Mesenchymal stem cell (in vitro differentiated cells and primary cell): Measurements from ENCODE around the gene ASPM.
"Not testable (repeated sequence)": the region's sequence is repeated elsewhere in the genome, so short reads cannot be mapped to it uniquely, and the experiment has no call there.

Experiments
- DNase-seq: peaks from one replicate; pipeline ENCODE4 v3.0.0-alpha.2; 2013
- H2AFZ ChIP-seq: one replicate; pipeline ENCODE4 v1.6.1; 2013; ENCODE audit warnings: low read depth, mild to moderate bottlenecking, control low read depth, inconsistent platforms, low read length, moderate library complexity
- H2AK5ac ChIP-seq: 2 replicates; pipeline ENCODE4 v1.6.1; 2013; ENCODE audit warnings: low read length, moderate library complexity, mild to moderate bottlenecking, inconsistent platforms; ENCODE audit not compliant: severe bottlenecking
- H2BK120ac ChIP-seq: one replicate; pipeline ENCODE4 v1.6.1; 2013; ENCODE audit warnings: low read depth, mild to moderate bottlenecking, inconsistent platforms, low read length, moderate library complexity
- H2BK12ac ChIP-seq, 2 experiments: one replicate each; pipeline ENCODE4 v1.6.1; 2013; ENCODE audit warnings: inconsistent platforms in 2 of 2, low read length in 2 of 2, mild to moderate bottlenecking in 2 of 2, moderate library complexity in 2 of 2, control low read depth in 1 of 2
- H2BK15ac ChIP-seq: one replicate; pipeline ENCODE4 v1.6.1; 2013; ENCODE audit warnings: mild to moderate bottlenecking, low read depth, inconsistent platforms; ENCODE audit not compliant: poor library complexity, severe bottlenecking
- H2BK5ac ChIP-seq: 2 replicates; pipeline ENCODE4 v1.6.1; 2013; ENCODE audit warnings: low read depth, mild to moderate bottlenecking, low read length, control low read depth, inconsistent platforms; ENCODE audit not compliant: poor library complexity, severe bottlenecking
- H3K14ac ChIP-seq, 2 experiments: one replicate each; pipeline ENCODE4 v1.6.1; 2013; ENCODE audit warnings: inconsistent platforms in 2 of 2, low read length in 2 of 2, control low read depth in 1 of 2, mild to moderate bottlenecking in 1 of 2, moderate library complexity in 1 of 2
- H3K18ac ChIP-seq, 2 experiments: one replicate each; pipeline ENCODE4 v1.6.1; 2013; ENCODE audit warnings: inconsistent platforms in 2 of 2, low read length in 2 of 2, control low read depth in 1 of 2, low read depth in 1 of 2, mild to moderate bottlenecking in 1 of 2
- H3K23ac ChIP-seq, 2 experiments: one replicate each; pipeline ENCODE4 v1.6.1; 2013; ENCODE audit warnings: inconsistent platforms in 2 of 2, low read length in 2 of 2, mild to moderate bottlenecking in 2 of 2, moderate library complexity in 2 of 2, control low read depth in 1 of 2
- H3K27ac ChIP-seq: 2 replicates; pipeline ENCODE4 v1.5.1; 2013; ENCODE audit warnings: mild to moderate bottlenecking, moderate library complexity, low read length, control low read depth, inconsistent platforms; ENCODE audit not compliant: poor library complexity, severe bottlenecking
- H3K27me3 ChIP-seq, 2 experiments: 2 replicates each; pipeline versions ENCODE4 v1.6.1 to v1.7.0; 2013; ENCODE audit warnings: low read length in 2 of 2, mild to moderate bottlenecking in 2 of 2, moderate library complexity in 2 of 2, control low read depth in 1 of 2, inconsistent platforms in 1 of 2; ENCODE audit not compliant: control insufficient read depth in 1 of 2, insufficient read depth in 1 of 2
- H3K36me3 ChIP-seq, 2 experiments: 2 replicates each; pipeline versions ENCODE4 v1.6.1 to v1.7.0; 2013; ENCODE audit warnings: low read length in 2 of 2, control low read depth in 1 of 2, inconsistent platforms in 1 of 2, low read depth in 1 of 2, mild to moderate bottlenecking in 1 of 2; ENCODE audit not compliant: insufficient read depth in 2 of 2, control insufficient read depth in 1 of 2
- H3K4ac ChIP-seq, 2 experiments: one replicate each; pipeline ENCODE4 v1.6.1; 2013; ENCODE audit warnings: inconsistent platforms in 2 of 2, low read length in 2 of 2, mild to moderate bottlenecking in 2 of 2, moderate library complexity in 2 of 2, control low read depth in 1 of 2, low read depth in 1 of 2
- H3K4me1 ChIP-seq: 2 replicates; pipeline ENCODE4 v1.6.1; 2013; ENCODE audit warnings: low read depth, low read length, control low read depth; ENCODE audit not compliant: control insufficient read depth, insufficient read depth
- H3K4me2 ChIP-seq: 2 replicates; pipeline ENCODE4 v1.6.1; 2013; ENCODE audit warnings: low read length, mild to moderate bottlenecking, inconsistent platforms; ENCODE audit not compliant: poor library complexity, severe bottlenecking
- H3K4me3 ChIP-seq, 2 experiments: 2 replicates each; pipeline versions ENCODE4 v1.5.1 to v1.7.0; 2013; ENCODE audit warnings: low read length in 2 of 2, mild to moderate bottlenecking in 2 of 2, control low read depth in 1 of 2, low read depth in 1 of 2; ENCODE audit not compliant: insufficient read depth in 1 of 2
- H3K79me1 ChIP-seq: replicated peaks from 2 replicates; pipeline ENCODE4 v1.6.1; 2013; ENCODE audit warnings: mild to moderate bottlenecking, control low read depth, low read length, inconsistent platforms; ENCODE audit not compliant: poor library complexity, severe bottlenecking
- H3K9ac ChIP-seq: 2 replicates; pipeline ENCODE4 v1.7.0; 2013; ENCODE audit warnings: mild to moderate bottlenecking, low read length, moderate library complexity
- H3K9me3 ChIP-seq: 2 replicates; pipeline ENCODE4 v1.7.0; 2013; ENCODE audit warnings: mild to moderate bottlenecking, low read length; ENCODE audit not compliant: control insufficient read depth
- H4K8ac ChIP-seq: one replicate; pipeline ENCODE4 v1.6.1; 2013; ENCODE audit warnings: inconsistent platforms, mild to moderate bottlenecking, low read length, moderate library complexity
- H4K91ac ChIP-seq: one replicate; pipeline ENCODE4 v1.6.1; 2013; ENCODE audit warnings: mild to moderate bottlenecking, low read length, inconsistent platforms
- whole genome bisulfite sequencing: methylation state at CpG from one replicate; pipeline ENCODE4 v1.1.7; 2013; ENCODE audit warnings: mixed read lengths; 5-methylcytosine and 5-hydroxymethylcytosine counted together

ASPM gene

GRCh38 chr1:197099444-197099843 lies 47.0 kb downstream of the ASPM start:
- no peak overlapping the region for H3K4me2 ChIP-seq
- H3K36me3 ChIP-seq = no peaks in the 10 kb centered on the region
- H4K8ac ChIP-seq = no peak overlapping the region
- no peak overlapping the region for H3K27ac ChIP-seq
- H4K91ac ChIP-seq = no peak overlapping the region
- H3K9ac ChIP-seq = no peak overlapping the region
- no peak overlapping the region for H2BK120ac ChIP-seq
- no peak overlapping the region for H2AK5ac ChIP-seq
- H2BK12ac ChIP-seq = no peak overlapping the region
- no peaks in the 10 kb centered on the region for H3K27me3 ChIP-seq
- no peak overlapping the region for H2AFZ ChIP-seq
- no peak overlapping the region for H3K23ac ChIP-seq
- H3K14ac ChIP-seq = no peak overlapping the region
- no peak for DNase-seq
- H3K4ac ChIP-seq = no peak overlapping the region
- H2BK5ac ChIP-seq = no peak overlapping the region
- no peaks in the 10 kb centered on the region for H3K79me1 ChIP-seq
- no peaks in the 10 kb centered on the region for H3K9me3 ChIP-seq
- no peak overlapping the region for H3K18ac ChIP-seq
- H3K4me3 ChIP-seq = no peak overlapping the region
- no peaks in the 10 kb centered on the region for H3K4me1 ChIP-seq
- no peak overlapping the region for H2BK15ac ChIP-seq

GRCh38 chr1:197096971-197097370 lies 49.5 kb downstream of the ASPM start:
- H2BK5ac ChIP-seq, H3K27me3 ChIP-seq, H3K4me2 ChIP-seq, H4K91ac ChIP-seq, H2BK15ac ChIP-seq, H2AK5ac ChIP-seq, H2BK12ac ChIP-seq, H3K27ac ChIP-seq, H3K79me1 ChIP-seq, H3K9me3 ChIP-seq, H3K18ac ChIP-seq, H3K23ac ChIP-seq, H3K4ac ChIP-seq, H2BK120ac ChIP-seq, H3K4me3 ChIP-seq, H3K9ac ChIP-seq, H2AFZ ChIP-seq, H4K8ac ChIP-seq, H3K4me1 ChIP-seq, H3K36me3 ChIP-seq, DNase-seq, H3K14ac ChIP-seq: not testable (repeated sequence)
- WGBS = 95% methylated on average over 2 of the region's 2 CpGs

GRCh38 chr1:197096137-197096536 lies 50.3 kb downstream of the ASPM start:
- Histone ChIP-seq H3K9me3 (no peaks in the 10 kb centered on the region), H3K4me3 (no peak overlapping the region), H3K18ac (no peak overlapping the region), H3K79me1 (no peaks in the 10 kb centered on the region), H3K4me1 (no peaks in the 10 kb centered on the region), H2BK120ac (no peak overlapping the region), H4K91ac (no peak overlapping the region), H3K27me3 (no peaks in the 10 kb centered on the region), H3K14ac (no peak overlapping the region), H2BK5ac (no peak overlapping the region), H3K27ac (no peak overlapping the region), H2BK12ac (no peak overlapping the region), H3K4me2 (no peak overlapping the region), H4K8ac (no peak overlapping the region), H2AFZ (no peak overlapping the region), H3K9ac (no peak overlapping the region), H2AK5ac (no peak overlapping the region), H3K36me3 (no peaks in the 10 kb centered on the region), H3K4ac (no peak overlapping the region), H3K23ac (no peak overlapping the region), H2BK15ac (no peak overlapping the region)
- no peak for DNase-seq
- 100% methylated on average over 1 of the region's 1 CpG for WGBS

- Histone ChIP-seq H3K18ac (no peak overlapping the region), H2BK12ac (no peak overlapping the region), H2AFZ (no peak overlapping the region), H3K4ac (no peak overlapping the region), H2AK5ac (no peak overlapping the region), H3K4me2 (no peak overlapping the region), H2BK15ac (no peak overlapping the region), H3K23ac (no peak overlapping the region), H3K4me1 (no peaks in the 10 kb centered on the region), H4K91ac (no peak overlapping the region), H2BK5ac (no peak overlapping the region), H3K36me3 (peaks cover 0 to 5% of the 10 kb centered on the region in 2 experiments), H2BK120ac (no peak overlapping the region), H4K8ac (no peak overlapping the region), H3K9me3 (no peaks in the 10 kb centered on the region), H3K27me3 (no peaks in the 10 kb centered on the region), H3K4me3 (no peak overlapping the region), H3K27ac (no peak overlapping the region), H3K14ac (no peak overlapping the region), H3K9ac (no peak overlapping the region), H3K79me1 (no peaks in the 10 kb centered on the region)
- 96% methylated on average over 2 of the region's 4 CpGs for whole genome bisulfite sequencing
- DNase-seq = no peak
Measured at GRCh38 chr1:197093226-197093885, 53.1 kb downstream of the ASPM start.
